IMR-90 (cell line): ENCODE data around the gene DPP6. TPM values are rescaled to one million over a fixed set of nuclear protein-coding genes. Genes with fewer than 3 reads are reported as not detected.

Source experiments
- ATAC-seq: fragments of 200-7000 bp; cut with Tn5 transposase; 2 replicates; pipeline ENCODE4 v1.9.1; 2020; ENCODE audit warnings: low read depth, mild to moderate bottlenecking, moderate library complexity
- BruUV-seq: library from RNA; stranded (reverse); fragments of 400-500 nt; replicated peaks from 2 replicates; lab custom pipeline; 2021; lab: Mats Ljungman, UMichigan
- CTCF ChIA-PET: fragments of 300-600 bp; formaldehyde crosslinking; extraction: SDS; loops from one replicate; lab custom pipeline; 2021; ENCODE audit warnings: antibody characterized with exemption; lab: Yijun Ruan, JAX
- POLR2A ChIA-PET: fragments of 300-600 bp; sonication (Branson Sonifier 250); formaldehyde crosslinking; loops from one replicate; lab custom pipeline; 2022; ENCODE audit warnings: antibody characterized with exemption; ENCODE audit not compliant: unreplicated experiment; lab: Charles Lee
- DNase-seq: peaks from one replicate; pipeline ENCODE4 v3.0.0; 2013
- H2AFZ ChIP-seq: replicated peaks from 2 replicates; pipeline ENCODE3; 2013; ENCODE audit warnings: low read length, mild to moderate bottlenecking; ENCODE audit not compliant: poor library complexity
- H2AK5ac ChIP-seq: 2 replicates; pipeline ENCODE4 v1.6.1; 2013; ENCODE audit warnings: low read depth, low read length, inconsistent platforms
- H2AK9ac ChIP-seq: replicated peaks from 2 replicates; pipeline ENCODE3; 2013; ENCODE audit warnings: mild to moderate bottlenecking, low read depth, low read length, moderate library complexity; ENCODE audit not compliant: poor library complexity
- H2BK120ac ChIP-seq: 2 replicates; pipeline ENCODE4 v1.6.1; 2013; ENCODE audit warnings: low read depth, low read length, inconsistent platforms
- H2BK15ac ChIP-seq: 3 replicates; pipeline ENCODE4 v1.6.1; 2013; ENCODE audit warnings: low read depth, low read length, inconsistent platforms
- H2BK20ac ChIP-seq: 2 replicates; pipeline ENCODE4 v1.6.1; 2013; ENCODE audit warnings: low read depth, mild to moderate bottlenecking, inconsistent platforms, low read length, moderate library complexity
- H2BK5ac ChIP-seq: 2 replicates; pipeline ENCODE4 v1.6.1; 2013; ENCODE audit warnings: mild to moderate bottlenecking, low read depth, low read length, inconsistent platforms; ENCODE audit not compliant: poor library complexity, severe bottlenecking
- H3K14ac ChIP-seq: replicated peaks from 2 replicates; pipeline ENCODE4 v1.6.1; 2013; ENCODE audit warnings: low read depth, low read length, inconsistent platforms
- H3K18ac ChIP-seq: 2 replicates; pipeline ENCODE4 v1.6.1; 2013; ENCODE audit warnings: low read depth, low read length, control low read depth
- H3K23ac ChIP-seq: 2 replicates; pipeline ENCODE4 v1.6.1; 2013; ENCODE audit warnings: low read depth, low read length, inconsistent platforms
- H3K27ac ChIP-seq: 2 replicates; pipeline ENCODE4 v1.5.1; 2013; ENCODE audit warnings: mild to moderate bottlenecking, control low read depth, low read length; ENCODE audit not compliant: insufficient read depth
- H3K27me3 ChIP-seq: 2 replicates; pipeline ENCODE4 v1.6.1; 2013; ENCODE audit warnings: low read length; ENCODE audit not compliant: control insufficient read depth, insufficient read depth
- H3K36me3 ChIP-seq: 2 replicates; pipeline ENCODE4 v1.6.1; 2013; ENCODE audit warnings: low read length, mixed read lengths; ENCODE audit not compliant: control insufficient read depth, insufficient read depth
- H3K4ac ChIP-seq: 2 replicates; pipeline ENCODE4 v1.6.1; 2013; ENCODE audit warnings: low read depth, low read length, inconsistent platforms
- H3K4me1 ChIP-seq: 2 replicates; pipeline ENCODE4 v1.6.1; 2013; ENCODE audit warnings: low read length, mixed read lengths; ENCODE audit not compliant: control insufficient read depth, insufficient read depth
- H3K4me2 ChIP-seq: 2 replicates; pipeline ENCODE4 v1.6.1; 2013; ENCODE audit warnings: low read depth, mild to moderate bottlenecking, control low read depth, low read length, moderate library complexity
- H3K4me3 ChIP-seq: 2 replicates; pipeline ENCODE4 v1.5.1; 2013; ENCODE audit warnings: low read depth, mild to moderate bottlenecking, control low read depth, low read length, moderate library complexity; ENCODE audit not compliant: insufficient read depth
- H3K56ac ChIP-seq: 2 replicates; pipeline ENCODE4 v1.6.1; 2013; ENCODE audit warnings: low read length, inconsistent platforms; ENCODE audit not compliant: insufficient read depth; ENCODE audit errors: extremely low read depth
- H3K79me1 ChIP-seq, 2 experiments: 2 replicates each; pipeline ENCODE4 v1.6.1; 2013; ENCODE audit warnings: low read length in 2 of 2, inconsistent platforms in 1 of 2, low read depth in 1 of 2
- H3K9ac ChIP-seq: 2 replicates; pipeline ENCODE4 v1.6.1; 2013; ENCODE audit warnings: low read depth, low read length, control low read depth
- H3K9me1 ChIP-seq: 2 replicates; pipeline ENCODE4 v1.6.1; 2013; ENCODE audit warnings: low read length, inconsistent platforms; ENCODE audit not compliant: insufficient read depth
- H3K9me3 ChIP-seq: 2 replicates; pipeline ENCODE4 v1.6.1; 2013; ENCODE audit warnings: low read length; ENCODE audit not compliant: control insufficient read depth, insufficient read depth
- H4K20me1 ChIP-seq: 2 replicates; pipeline ENCODE4 v1.6.1; 2013; ENCODE audit warnings: low read length, inconsistent platforms; ENCODE audit not compliant: insufficient read depth
- H4K5ac ChIP-seq: 2 replicates; pipeline ENCODE4 v1.6.1; 2013; ENCODE audit warnings: mild to moderate bottlenecking, low read depth, low read length, control low read depth
- H4K8ac ChIP-seq, 2 experiments: 2 replicates each; pipeline ENCODE4 v1.6.1; 2013; ENCODE audit warnings: low read depth in 2 of 2, low read length in 2 of 2, control low read depth in 1 of 2, inconsistent platforms in 1 of 2
- H4K91ac ChIP-seq: 2 replicates; pipeline ENCODE4 v1.6.1; 2013; ENCODE audit warnings: low read depth, low read length, inconsistent platforms; ENCODE audit not compliant: insufficient read depth
- CEBPB ChIP-seq: IDR thresholded peaks from 2 replicates; pipeline ENCODE4 v1.6.1; 2012; ENCODE audit warnings: low read depth, low read length, improper control_type of control experiment
- CHD1 ChIP-seq: IDR thresholded peaks from 2 replicates; pipeline ENCODE4 v1.6.1; 2012; ENCODE audit warnings: low read depth, low read length, improper control_type of control experiment
- RAD21 ChIP-seq: IDR thresholded peaks from 2 replicates; pipeline ENCODE4 v1.6.1; 2012; ENCODE audit warnings: low read length, improper control_type of control experiment
- RFX5 ChIP-seq: IDR thresholded peaks from 2 replicates; pipeline ENCODE4 v1.8.0; 2012; ENCODE audit warnings: low read depth, mild to moderate bottlenecking, low read length, moderate library complexity
- WGBS, 2 experiments: methylation state at CpG; one replicate each; pipeline versions ENCODE4 v1.1.5 to v1.1.7; 2013; ENCODE audit warnings: missing lambda C conversion rate in 2 of 2; ENCODE audit not compliant: insufficient read length in 1 of 2; ENCODE audit errors: extremely low coverage in 2 of 2; 5-methylcytosine and 5-hydroxymethylcytosine counted together
- dilution Hi-C: fragments of 300-500 bp; cut with HindIII; formaldehyde crosslinking; loops from one replicate; pipeline ENCODE4 v1.14.3; 2018; ENCODE audit warnings: low sequenced_read_pairs; ENCODE audit not compliant: unreplicated experiment
- in situ Hi-C: fragments of 300-500 bp; cut with MboI; formaldehyde crosslinking; loops from 3 replicates; pipeline ENCODE4 v1.14.3; 2019; ENCODE audit warnings: low sequenced_read_pairs, inconsistent platforms, mixed read lengths
- intact Hi-C: fragments of 100-400 bp; cut with micrococcal nuclease; formaldehyde crosslinking; loops from 2 replicates; pipeline ENCODE4 v1.10.0; 2022
- polyA plus RNA-seq, 3 experiments: library from polyadenylated mRNA; depleted of rRNA; stranded (reverse); fragments of >200 nt; gene quantifications; 2 replicates each; pipeline ENCODE4 v1.2.3, GENCODE V29; 2012; ENCODE audit warnings: low replicate concordance in 1 of 3
- total RNA-seq: library from RNA; depleted of rRNA; stranded (reverse); fragments of >200 nt; gene quantifications from 2 replicates; pipeline ENCODE4 v1.2.3, GENCODE V29; 2012
- TF ChIP-seq, protein P1 (sequence below): fragments of 150-350 bp; IDR thresholded peaks from 2 replicates; pipeline ENCODE4 v1.6.1; 2017; ENCODE audit warnings: mild to moderate bottlenecking, antibody characterized with exemption, low read length, low read depth

Gene DPP6
- total and polyA plus RNA-seq, 2 of the 4 experiments (the other 2 are of a cell fraction): not detected

DNA sequence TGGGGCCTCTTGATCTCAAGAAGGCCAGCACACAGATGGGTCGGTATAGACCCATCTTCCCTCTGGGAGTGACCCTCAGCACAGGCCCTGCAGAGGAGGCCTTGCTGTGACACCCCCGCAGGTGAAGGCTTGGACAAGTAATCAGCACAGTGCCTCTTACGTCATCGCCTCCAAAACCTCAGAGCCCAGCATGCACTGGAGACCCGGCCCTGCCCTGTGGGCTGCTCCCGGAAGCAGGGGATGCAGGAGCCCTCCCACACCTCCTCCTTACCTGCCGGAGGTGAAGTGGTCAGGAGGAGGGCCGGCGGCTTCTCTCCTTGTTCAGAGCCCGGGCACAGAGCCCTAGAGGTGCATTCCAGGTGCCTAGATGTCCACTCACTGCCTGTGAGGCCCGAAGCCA lies 829.3 kb downstream of the DPP6 start:
- ATAC-seq (no peak), DNase-seq (no peak)
- POLR2A ChIA-PET: no interaction called here
- Histone ChIP-seq H4K8ac (no peak overlapping the region), H3K27ac (no peak overlapping the region), H3K14ac (no peak overlapping the region), H3K4ac (no peak overlapping the region), H2AK5ac (no peak overlapping the region), H2BK15ac (no peak overlapping the region), H2BK120ac (no peak overlapping the region), H2BK20ac (no peak overlapping the region), H3K4me3 (no peak overlapping the region), H3K9ac (no peak overlapping the region), H3K9me3 (peaks cover 64% of the 10 kb centered on the region), H4K91ac (no peak overlapping the region), H3K18ac (no peak overlapping the region), H3K23ac (no peak overlapping the region), H2AK9ac (no peak overlapping the region), H3K27me3 (no peaks in the 10 kb centered on the region), H3K36me3 (no peaks in the 10 kb centered on the region), H3K56ac (no peak overlapping the region), H4K5ac (no peak overlapping the region), H3K4me1 (no peaks in the 10 kb centered on the region), H2AFZ (no peak overlapping the region), H2BK5ac (no peak overlapping the region), H3K79me1 (no peaks in the 10 kb centered on the region), H4K20me1 (no peaks in the 10 kb centered on the region), H3K9me1 (no peaks in the 10 kb centered on the region), H3K4me2 (no peak overlapping the region)
- intact Hi-C loops: no loop called here
- WGBS, 2 experiments: 100% methylated on average over 2 of the region's 11 CpGs; no CpG with 5 or more reads in 1 of the 2 experiments
- no TSS peak for BruUV-seq
- in situ Hi-C loops: no loop called here
- CTCF ChIA-PET: no interaction called here
- TF ChIP-seq, protein P1, sequence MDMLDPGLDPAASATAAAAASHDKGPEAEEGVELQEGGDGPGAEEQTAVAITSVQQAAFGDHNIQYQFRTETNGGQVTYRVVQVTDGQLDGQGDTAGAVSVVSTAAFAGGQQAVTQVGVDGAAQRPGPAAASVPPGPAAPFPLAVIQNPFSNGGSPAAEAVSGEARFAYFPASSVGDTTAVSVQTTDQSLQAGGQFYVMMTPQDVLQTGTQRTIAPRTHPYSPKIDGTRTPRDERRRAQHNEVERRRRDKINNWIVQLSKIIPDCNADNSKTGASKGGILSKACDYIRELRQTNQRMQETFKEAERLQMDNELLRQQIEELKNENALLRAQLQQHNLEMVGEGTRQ: no peak
- TF ChIP-seq RAD21: no peak
- TF ChIP-seq RFX5: no peak
- TF ChIP-seq CHD1: no peak
- TF ChIP-seq CEBPB: no peak
- dilution Hi-C loops: no loop called here
